ENCODE measurements around the gene SGK1.

The SGK1 gene

GRCh38 chr6:134253681-134254080 is 64.2 kb downstream of the SGK1 start:
- no peak for DNase-seq
- Histone ChIP-seq H4K12ac (ENCODE audit: low read depth, low read length) (no peak overlapping the region), H3K4me3 (ENCODE audit: low read depth, low read length) (no peak overlapping the region), H3K4me2 (ENCODE audit: low read length) (no peak overlapping the region), H2BK12ac (ENCODE audit: low read length) (no peak overlapping the region), H2AK5ac (ENCODE audit: low read length) (no peak overlapping the region), H4K91ac (ENCODE audit: low read depth, low read length) (no peak overlapping the region), H2BK5ac (ENCODE audit: low read depth, low read length, poor library complexity) (no peak overlapping the region), H3K23ac (ENCODE audit: low read length) (no peak overlapping the region), H3K14ac (ENCODE audit: low read length) (no peak overlapping the region), H3K4me1 (ENCODE audit: control insufficient read depth in 1 of 2, insufficient read depth in 2 of 2, low read length in 2 of 2) (no peaks in the 10 kb centered on the region), H4K8ac (ENCODE audit: low read depth, low read length) (no peak overlapping the region), H3K18ac (ENCODE audit: low read length) (no peak overlapping the region), H3K4ac (ENCODE audit: low read depth, low read length) (no peak overlapping the region), H2AFZ (ENCODE audit: insufficient read depth, low read length, poor library complexity) (no peak overlapping the region), H3K79me1 (ENCODE audit: low read length) (no peaks in the 10 kb centered on the region), H3K9me3 (ENCODE audit: insufficient read depth, low read depth, low read length) (peaks cover 1% of the 10 kb centered on the region), H3K27me3 (ENCODE audit: insufficient read depth, low read length) (no peaks in the 10 kb centered on the region), H3K9ac (ENCODE audit: low read length) (no peak overlapping the region), H3K36me3 (ENCODE audit: control insufficient read depth in 1 of 2, insufficient read depth in 2 of 2, low read length in 2 of 2) (no peaks in the 10 kb centered on the region), H3K27ac (ENCODE audit: low read depth, low read length) (no peak overlapping the region), H2BK120ac (ENCODE audit: insufficient read depth, low read length, poor library complexity) (no peak overlapping the region), H3K79me2 (ENCODE audit: control insufficient read depth, insufficient read depth, low read length, poor library complexity) (no peaks in the 10 kb centered on the region)
- WGBS (ENCODE audit: extremely low coverage, insufficient coverage, insufficient read length): no CpG with 5 or more reads among the region's 7 CpGs

GRCh38 chr6:134251320-134251719 is 66.6 kb downstream of the SGK1 start:
- no CpG with 5 or more reads among the region's 3 CpGs for WGBS (ENCODE audit: extremely low coverage, insufficient coverage, insufficient read length)
- no peak for DNase-seq
- Histone ChIP-seq H3K4me3 (ENCODE audit: low read depth, low read length) (no peak overlapping the region), H2AK5ac (ENCODE audit: low read length) (no peak overlapping the region), H3K36me3 (ENCODE audit: control insufficient read depth in 1 of 2, insufficient read depth in 2 of 2, low read length in 2 of 2) (no peaks in the 10 kb centered on the region), H4K12ac (ENCODE audit: low read depth, low read length) (no peak overlapping the region), H3K23ac (ENCODE audit: low read length) (no peak overlapping the region), H3K27me3 (ENCODE audit: insufficient read depth, low read length) (no peaks in the 10 kb centered on the region), H3K4me1 (ENCODE audit: control insufficient read depth in 1 of 2, insufficient read depth in 2 of 2, low read length in 2 of 2) (no peaks in the 10 kb centered on the region), H3K9ac (ENCODE audit: low read length) (no peak overlapping the region), H2AFZ (ENCODE audit: insufficient read depth, low read length, poor library complexity) (no peak overlapping the region), H2BK5ac (ENCODE audit: low read depth, low read length, poor library complexity) (no peak overlapping the region), H2BK12ac (ENCODE audit: low read length) (no peak overlapping the region), H2BK120ac (ENCODE audit: insufficient read depth, low read length, poor library complexity) (no peak overlapping the region), H3K18ac (ENCODE audit: low read length) (no peak overlapping the region), H3K9me3 (ENCODE audit: insufficient read depth, low read depth, low read length) (no peaks in the 10 kb centered on the region), H3K79me1 (ENCODE audit: low read length) (no peaks in the 10 kb centered on the region), H3K14ac (ENCODE audit: low read length) (no peak overlapping the region), H4K91ac (ENCODE audit: low read depth, low read length) (no peak overlapping the region), H4K8ac (ENCODE audit: low read depth, low read length) (no peak overlapping the region), H3K27ac (ENCODE audit: low read depth, low read length) (no peak overlapping the region), H3K4me2 (ENCODE audit: low read length) (no peak overlapping the region), H3K4ac (ENCODE audit: low read depth, low read length) (no peak overlapping the region), H3K79me2 (ENCODE audit: control insufficient read depth, insufficient read depth, low read length, poor library complexity) (no peaks in the 10 kb centered on the region)

GRCh38 chr6:134250776-134251175 is 67.1 kb downstream of the SGK1 start:
- no peaks in the 10 kb centered on the region for H3K79me2 ChIP-seq (ENCODE audit: control insufficient read depth, insufficient read depth, low read length, poor library complexity)
- no peak overlapping the region for H3K4me3 ChIP-seq (ENCODE audit: low read depth, low read length)
- H3K27me3 ChIP-seq (ENCODE audit: insufficient read depth, low read length): no peaks in the 10 kb centered on the region
- H3K14ac ChIP-seq (ENCODE audit: low read length): no peak overlapping the region
- no peak overlapping the region for H4K91ac ChIP-seq (ENCODE audit: low read depth, low read length)
- H2BK120ac ChIP-seq (ENCODE audit: insufficient read depth, low read length, poor library complexity): no peak overlapping the region
- H4K8ac ChIP-seq (ENCODE audit: low read depth, low read length): no peak overlapping the region
- H3K4me1 ChIP-seq (ENCODE audit: control insufficient read depth in 1 of 2, insufficient read depth in 2 of 2, low read length in 2 of 2): no peaks in the 10 kb centered on the region
- no peaks in the 10 kb centered on the region for H3K9me3 ChIP-seq (ENCODE audit: insufficient read depth, low read depth, low read length)
- H4K12ac ChIP-seq (ENCODE audit: low read depth, low read length): no peak overlapping the region
- H3K18ac ChIP-seq (ENCODE audit: low read length): no peak overlapping the region
- H3K27ac ChIP-seq (ENCODE audit: low read depth, low read length): no peak overlapping the region
- H3K9ac ChIP-seq (ENCODE audit: low read length): no peak overlapping the region
- no peaks in the 10 kb centered on the region for H3K36me3 ChIP-seq (ENCODE audit: control insufficient read depth in 1 of 2, insufficient read depth in 2 of 2, low read length in 2 of 2)
- no CpG with 5 or more reads among the region's 2 CpGs for WGBS (ENCODE audit: extremely low coverage, insufficient coverage, insufficient read length)
- H2BK12ac ChIP-seq (ENCODE audit: low read length): no peak overlapping the region
- no peaks in the 10 kb centered on the region for H3K79me1 ChIP-seq (ENCODE audit: low read length)
- no peak for DNase-seq
- H2AFZ ChIP-seq (ENCODE audit: insufficient read depth, low read length, poor library complexity): no peak overlapping the region
- H3K4me2 ChIP-seq (ENCODE audit: low read length): no peak overlapping the region
- H2BK5ac ChIP-seq (ENCODE audit: low read depth, low read length, poor library complexity): no peak overlapping the region
- H3K23ac ChIP-seq (ENCODE audit: low read length): no peak overlapping the region
- no peak overlapping the region for H3K4ac ChIP-seq (ENCODE audit: low read depth, low read length)
- no peak overlapping the region for H2AK5ac ChIP-seq (ENCODE audit: low read length)

GRCh38 chr6:134249759-134250602 is 67.9 kb downstream of the SGK1 start:
- no peak overlapping the region for H4K12ac ChIP-seq (ENCODE audit: low read depth, low read length)
- no peaks in the 10 kb centered on the region for H3K4me1 ChIP-seq (ENCODE audit: control insufficient read depth in 1 of 2, insufficient read depth in 2 of 2, low read length in 2 of 2)
- H3K18ac ChIP-seq (ENCODE audit: low read length): no peak overlapping the region
- H3K23ac ChIP-seq (ENCODE audit: low read length): no peak overlapping the region
- no CpG with 5 or more reads among the region's 7 CpGs for WGBS (ENCODE audit: extremely low coverage, insufficient coverage, insufficient read length)
- no peaks in the 10 kb centered on the region for H3K36me3 ChIP-seq (ENCODE audit: control insufficient read depth in 1 of 2, insufficient read depth in 2 of 2, low read length in 2 of 2)
- H3K4me3 ChIP-seq (ENCODE audit: low read depth, low read length): no peak overlapping the region
- H3K4ac ChIP-seq (ENCODE audit: low read depth, low read length): no peak overlapping the region
- DNase-seq: no peak
- H3K9me3 ChIP-seq (ENCODE audit: insufficient read depth, low read depth, low read length): no peaks in the 10 kb centered on the region
- no peak overlapping the region for H3K14ac ChIP-seq (ENCODE audit: low read length)
- no peaks in the 10 kb centered on the region for H3K79me1 ChIP-seq (ENCODE audit: low read length)
- H2BK120ac ChIP-seq (ENCODE audit: insufficient read depth, low read length, poor library complexity): no peak overlapping the region
- H2AK5ac ChIP-seq (ENCODE audit: low read length): no peak overlapping the region
- no peak overlapping the region for H2AFZ ChIP-seq (ENCODE audit: insufficient read depth, low read length, poor library complexity)
- H3K79me2 ChIP-seq (ENCODE audit: control insufficient read depth, insufficient read depth, low read length, poor library complexity): no peaks in the 10 kb centered on the region
- H4K8ac ChIP-seq (ENCODE audit: low read depth, low read length): no peak overlapping the region
- no peak overlapping the region for H3K4me2 ChIP-seq (ENCODE audit: low read length)
- H3K9ac ChIP-seq (ENCODE audit: low read length): no peak overlapping the region
- H2BK12ac ChIP-seq (ENCODE audit: low read length): no peak overlapping the region
- no peak overlapping the region for H4K91ac ChIP-seq (ENCODE audit: low read depth, low read length)
- H2BK5ac ChIP-seq (ENCODE audit: low read depth, low read length, poor library complexity): no peak overlapping the region
- H3K27me3 ChIP-seq (ENCODE audit: insufficient read depth, low read length): no peaks in the 10 kb centered on the region
- no peak overlapping the region for H3K27ac ChIP-seq (ENCODE audit: low read depth, low read length)
